Lower lobe of right lung (tissue), 2 donors: ENCODE measurements around the gene SCRN1. TPM values are rescaled to one million over a fixed set of nuclear protein-coding genes. Genes with fewer than 3 reads are reported as not detected.

ENCODE experiments used
- ATAC-seq, 2 donors: fragments of 200-7000 bp; cut with Tn5 transposase; one replicate each; pipeline ENCODE4 v1.9.1; 2020 to 2022; ENCODE audit warnings: mild to moderate bottlenecking in 2 of 2, moderate library complexity in 2 of 2
- DNase-seq: peaks from one replicate; pipeline ENCODE4 v3.0.0-alpha.2; 2020
- H3K27ac ChIP-seq: fragments of 200-600 bp; one replicate; pipeline ENCODE4 v1.8.0; 2022
- H3K27me3 ChIP-seq: fragments of 200-600 bp; one replicate; pipeline ENCODE4 v1.8.0; 2022; ENCODE audit warnings: low read depth
- H3K36me3 ChIP-seq: fragments of 200-600 bp; one replicate; pipeline ENCODE4 v1.8.0; 2022; ENCODE audit warnings: mild to moderate bottlenecking
- H3K4me1 ChIP-seq: fragments of 200-600 bp; one replicate; pipeline ENCODE4 v1.8.0; 2022
- H3K4me3 ChIP-seq: fragments of 200-600 bp; one replicate; pipeline ENCODE4 v1.8.0; 2022; ENCODE audit warnings: mild to moderate bottlenecking
- H3K9me3 ChIP-seq: fragments of 200-600 bp; one replicate; pipeline ENCODE4 v1.8.0; 2022
- CTCF ChIP-seq: fragments of 200-600 bp; IDR thresholded peaks from one replicate; pipeline ENCODE4 v1.8.0; 2022; ENCODE audit warnings: antibody characterized with exemption, mild to moderate bottlenecking
- intact Hi-C: fragments of 100-400 bp; cut with DNase I; formaldehyde crosslinking; loops from one replicate; pipeline ENCODE4 v1.11.0; 2022
- total RNA-seq: library from RNA; stranded (reverse); fragmentation: NEBNext Ultra II Directional; extraction: Animal tissue kit (Norgen Biotek cat#: 25700); gene quantifications from one replicate; pipeline ENCODE4 v1.2.1, GENCODE V29; 2021
- donor health status: DM: no; HTN: yes; CAD: no; lungs with severe emphysema.

SCRN1 gene
- total RNA-seq, 1 donor from 2014 or later, result 28.2 TPM

- H3K36me3 ChIP-seq, result no peaks in the 10 kb centered on the region
- ATAC-seq (no peak), DNase-seq (no peak)
- no peak overlapping the region for H3K27ac ChIP-seq
- intact Hi-C loops, result no loop called here
- no peak overlapping the region for H3K4me3 ChIP-seq
- H3K27me3 ChIP-seq, result no peaks in the 10 kb centered on the region
- no peaks in the 10 kb centered on the region for H3K9me3 ChIP-seq
- H3K4me1 ChIP-seq, result no peaks in the 10 kb centered on the region
- no peak for TF ChIP-seq CTCF
Measured at GRCh38 chr7:30001998-30002397, 12.4 kb upstream of the SCRN1 start.

- no peak overlapping the region for H3K4me3 ChIP-seq
- no peak for ATAC-seq
- no peaks in the 10 kb centered on the region for H3K4me1 ChIP-seq
- peaks cover 12% of the 10 kb centered on the region for H3K9me3 ChIP-seq
- intact Hi-C loops, result no loop called here
- H3K27ac ChIP-seq, result no peak overlapping the region
- H3K36me3 ChIP-seq, result no peaks in the 10 kb centered on the region
- no peak for DNase-seq
- TF ChIP-seq CTCF, result no peak
- H3K27me3 ChIP-seq, result no peaks in the 10 kb centered on the region
Measured at GRCh38 chr7:29998489-29998888, 8.9 kb upstream of the SCRN1 start.

- peaks cover 20% of the 10 kb centered on the region for H3K9me3 ChIP-seq
- no peak overlapping the region for H3K27ac ChIP-seq
- ATAC-seq, result no peak
- H3K36me3 ChIP-seq, result no peaks in the 10 kb centered on the region
- H3K4me3 ChIP-seq, result no peak overlapping the region
- intact Hi-C loops, result no loop called here
- DNase-seq, result no peak
- no peaks in the 10 kb centered on the region for H3K27me3 ChIP-seq
- no peak for TF ChIP-seq CTCF
- H3K4me1 ChIP-seq, result no peaks in the 10 kb centered on the region
Measured at GRCh38 chr7:29996321-29996720, 6.7 kb upstream of the SCRN1 start.

GRCh38 chr7:29995652-29996051 lies 6.1 kb upstream of the SCRN1 start:
- intact Hi-C loops, result no loop called here
- H3K4me3 ChIP-seq, result no peak overlapping the region
- ATAC-seq, result no peak
- DNase-seq, result no peak
- H3K36me3 ChIP-seq, result no peaks in the 10 kb centered on the region
- H3K27ac ChIP-seq, result no peak overlapping the region
- H3K27me3 ChIP-seq, result no peaks in the 10 kb centered on the region
- no peaks in the 10 kb centered on the region for H3K4me1 ChIP-seq
- no peak for TF ChIP-seq CTCF
- peaks cover 20% of the 10 kb centered on the region for H3K9me3 ChIP-seq

- ATAC-seq (no peak), DNase-seq (no peak)
- Histone ChIP-seq H3K27ac (no peak overlapping the region), H3K9me3 (peaks cover 20% of the 10 kb centered on the region), H3K4me1 (peaks cover 9% of the 10 kb centered on the region), H3K27me3 (peaks cover 5% of the 10 kb centered on the region), H3K4me3 (no peak overlapping the region), H3K36me3 (no peaks in the 10 kb centered on the region)
- intact Hi-C loops, result no loop called here
- TF ChIP-seq CTCF, result no peak
Measured at GRCh38 chr7:29993140-29993539, 3.5 kb upstream of the SCRN1 start.

GRCh38 chr7:29991937-29992336 lies 2.3 kb upstream of the SCRN1 start:
- TF ChIP-seq CTCF, result no peak
- Histone ChIP-seq H3K27ac (no peak overlapping the region), H3K36me3 (no peaks in the 10 kb centered on the region), H3K4me3 (no peak overlapping the region), H3K27me3 (peaks cover 5% of the 10 kb centered on the region), H3K4me1 (peaks cover 21% of the 10 kb centered on the region), H3K9me3 (peaks cover 20% of the 10 kb centered on the region)
- DNase-seq (no peak), ATAC-seq (no peak)
- intact Hi-C loops, result no loop called here
